ENCODE results near the gene CIC. TPM values are rescaled to one million over a fixed set of nuclear protein-coding genes. Genes with fewer than 3 reads are reported as not detected.

The CIC gene
- polyA plus RNA-seq, 3 donors = 0.62 to 42.2 (median 0.87) TPM

DNA sequence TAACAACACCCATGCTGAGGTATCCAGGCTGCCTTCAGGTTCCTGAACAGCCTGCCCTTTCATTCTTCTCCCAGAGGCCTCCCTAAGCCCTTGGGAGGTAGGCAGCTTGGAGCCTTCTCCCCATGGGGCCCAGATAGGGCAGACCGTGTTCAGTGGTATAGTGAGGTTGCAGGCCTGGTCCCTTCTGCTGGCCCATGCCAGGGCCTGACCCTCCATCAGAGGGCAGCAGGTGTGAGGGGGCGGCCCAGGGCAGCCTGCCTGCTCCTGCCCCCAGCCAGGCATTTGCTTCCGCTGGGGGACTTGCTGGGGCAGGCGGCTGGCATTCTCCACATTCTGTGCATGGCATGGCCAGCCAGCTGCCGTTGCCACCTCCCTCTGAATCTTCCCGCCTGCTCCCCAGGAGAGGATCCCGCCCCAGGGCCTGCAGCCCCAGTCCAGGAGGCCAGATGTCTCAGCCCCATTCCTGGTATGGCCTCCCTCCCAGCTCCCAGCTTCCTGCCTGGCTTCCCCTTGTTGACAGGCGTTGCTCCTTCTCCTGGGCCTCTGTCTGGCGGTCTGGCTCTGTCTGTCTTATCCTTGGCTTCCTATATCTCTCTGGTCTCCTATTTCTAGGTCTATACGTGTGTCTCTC is 8.9 kb downstream of the CIC start:
- intact Hi-C loops (cut with micrococcal nuclease) = no loop called here
- Mint-ChIP-seq H3K27ac (no peak overlapping the region), H3K27me3 (ENCODE audit: low read depth in 3 of 3) (peaks cover 0 to 5% (median 2%) of the 10 kb centered on the region in 3 donors), H3K9me3 (no peaks in the 10 kb centered on the region), H3K4me1 (peaks cover 41% of the 10 kb centered on the region), H3K36me3 (peaks cover 36 to 48% of the 10 kb centered on the region in 2 donors), H3K4me3 (no peak overlapping the region)
- TF ChIP-seq, protein P1, sequence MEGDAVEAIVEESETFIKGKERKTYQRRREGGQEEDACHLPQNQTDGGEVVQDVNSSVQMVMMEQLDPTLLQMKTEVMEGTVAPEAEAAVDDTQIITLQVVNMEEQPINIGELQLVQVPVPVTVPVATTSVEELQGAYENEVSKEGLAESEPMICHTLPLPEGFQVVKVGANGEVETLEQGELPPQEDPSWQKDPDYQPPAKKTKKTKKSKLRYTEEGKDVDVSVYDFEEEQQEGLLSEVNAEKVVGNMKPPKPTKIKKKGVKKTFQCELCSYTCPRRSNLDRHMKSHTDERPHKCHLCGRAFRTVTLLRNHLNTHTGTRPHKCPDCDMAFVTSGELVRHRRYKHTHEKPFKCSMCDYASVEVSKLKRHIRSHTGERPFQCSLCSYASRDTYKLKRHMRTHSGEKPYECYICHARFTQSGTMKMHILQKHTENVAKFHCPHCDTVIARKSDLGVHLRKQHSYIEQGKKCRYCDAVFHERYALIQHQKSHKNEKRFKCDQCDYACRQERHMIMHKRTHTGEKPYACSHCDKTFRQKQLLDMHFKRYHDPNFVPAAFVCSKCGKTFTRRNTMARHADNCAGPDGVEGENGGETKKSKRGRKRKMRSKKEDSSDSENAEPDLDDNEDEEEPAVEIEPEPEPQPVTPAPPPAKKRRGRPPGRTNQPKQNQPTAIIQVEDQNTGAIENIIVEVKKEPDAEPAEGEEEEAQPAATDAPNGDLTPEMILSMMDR (IDR thresholded peaks at IDR 0.05) = no peak
- peaks cover 29 to 47% of the 10 kb centered on the region in 2 donors for H3K36me3 ChIP-seq (replicated peaks in 1 of 2; ENCODE audit: control insufficient read depth in 1 of 2, insufficient read depth in 2 of 2, low read length in 2 of 2)
- peaks cover 72% of the 10 kb centered on the region for H4K20me1 ChIP-seq (ENCODE audit: insufficient read depth, low read length)
- H3K9ac ChIP-seq (ENCODE audit: insufficient read depth, low read length, poor library complexity, severe bottlenecking) = no peak overlapping the region
- no peaks in the 10 kb centered on the region for H3K9me3 ChIP-seq (replicated peaks in 1 of 2; ENCODE audit: control insufficient read depth in 1 of 2, insufficient read depth in 1 of 2, low read length in 2 of 2)
- 60% methylated on average over 9 of the region's 10 CpGs for WGBS (ENCODE audit: insufficient coverage)
- peaks cover 40 to 68% of the 10 kb centered on the region in 2 donors for H3K4me1 ChIP-seq (ENCODE audit: control insufficient read depth in 1 of 2, insufficient read depth in 2 of 2, low read length in 2 of 2)
- peaks cover 82% of the 10 kb centered on the region for H3K79me2 ChIP-seq (ENCODE audit: insufficient read depth, low read length)
- DNase-seq = peak in 1 of 3 donors; percentile 3
- no peak overlapping the region for H3K4me3 ChIP-seq (replicated peaks in 1 of 3; ENCODE audit: low read depth in 2 of 3, low read length in 3 of 3)
- H3K27me3 ChIP-seq (ENCODE audit: control insufficient read depth in 2 of 2, insufficient read depth in 2 of 2, low read length in 2 of 2) = no peaks in the 10 kb centered on the region
- H2AFZ ChIP-seq (ENCODE audit: insufficient read depth, low read depth, low read length, poor library complexity, severe bottlenecking) = no peak overlapping the region
- H3K27ac ChIP-seq (ENCODE audit: low read depth in 1 of 2, low read length in 2 of 2) = no peak overlapping the region
- no peak overlapping the region for H3K4me2 ChIP-seq (replicated peaks; ENCODE audit: extremely low read depth, low read length, poor library complexity, severe bottlenecking)

DNA sequence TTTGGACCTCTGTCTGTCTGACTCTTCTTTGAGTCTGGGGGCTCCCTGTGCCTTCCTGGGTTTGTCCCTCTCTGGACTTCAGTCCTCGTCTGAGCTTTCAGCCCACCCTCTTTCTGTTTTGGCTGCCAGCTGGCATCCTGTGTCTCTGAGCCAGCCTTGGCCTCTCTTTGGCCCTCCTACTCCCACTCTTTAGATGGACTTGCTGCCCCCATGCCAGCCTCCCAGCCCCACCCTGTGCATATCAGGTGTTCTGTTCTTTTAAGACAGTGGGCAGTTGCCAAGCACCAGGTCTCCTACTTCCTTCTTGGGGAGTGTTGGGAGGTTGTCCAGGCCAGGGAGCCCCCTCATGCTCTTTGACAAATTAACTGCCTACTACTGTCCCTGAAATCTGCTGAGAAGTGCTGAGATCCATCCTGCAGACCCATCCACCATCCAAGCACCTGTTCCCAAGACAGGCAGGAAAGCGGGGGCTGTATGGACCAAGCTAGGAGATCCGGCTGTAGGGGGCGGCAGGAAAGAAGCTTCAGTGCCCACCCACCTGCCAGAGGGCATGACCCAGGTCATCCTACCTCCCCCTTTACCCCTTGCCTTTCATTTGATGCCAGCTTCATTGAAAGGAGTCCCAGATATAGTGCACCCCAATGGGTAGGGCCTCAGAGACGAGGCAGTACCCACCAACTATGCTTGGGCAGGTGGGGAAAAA is 9.6 kb downstream of the CIC start:
- TF ChIP-seq, protein P1 (IDR thresholded peaks at IDR 0.05) = no peak
- H3K9me3 ChIP-seq (replicated peaks in 1 of 2; ENCODE audit: control insufficient read depth in 1 of 2, insufficient read depth in 1 of 2, low read length in 2 of 2) = no peaks in the 10 kb centered on the region
- no peak overlapping the region for H3K27ac ChIP-seq (ENCODE audit: low read depth in 1 of 2, low read length in 2 of 2)
- H3K36me3 ChIP-seq (replicated peaks in 1 of 2; ENCODE audit: control insufficient read depth in 1 of 2, insufficient read depth in 2 of 2, low read length in 2 of 2) = peaks cover 22 to 40% of the 10 kb centered on the region in 2 donors
- Mint-ChIP-seq H3K36me3 (peaks cover 30 to 41% of the 10 kb centered on the region in 2 donors), H3K4me3 (peak overlapping the region in 1 of 2 donors; percentile 80), H3K4me1 (peaks cover 41% of the 10 kb centered on the region), H3K27ac (peak overlapping the region in 1 of 7 donors; percentile 38), H3K27me3 (ENCODE audit: low read depth in 3 of 3) (peaks cover 0 to 5% (median 2%) of the 10 kb centered on the region in 3 donors), H3K9me3 (no peaks in the 10 kb centered on the region)
- 50% methylated on average over 1 of the region's 5 CpGs for WGBS (ENCODE audit: insufficient coverage)
- no peaks in the 10 kb centered on the region for H3K27me3 ChIP-seq (ENCODE audit: control insufficient read depth in 2 of 2, insufficient read depth in 2 of 2, low read length in 2 of 2)
- H4K20me1 ChIP-seq (ENCODE audit: insufficient read depth, low read length) = peaks cover 69% of the 10 kb centered on the region
- H3K79me2 ChIP-seq (ENCODE audit: insufficient read depth, low read length) = peaks cover 78% of the 10 kb centered on the region
- peak overlapping the region in 1 of 3 experiments; percentile 86 for H3K4me3 ChIP-seq (replicated peaks in 1 of 3; ENCODE audit: low read depth in 2 of 3, low read length in 3 of 3)
- peak in 1 of 3 donors; percentile 3 for DNase-seq
- peaks cover 45 to 75% of the 10 kb centered on the region in 2 donors for H3K4me1 ChIP-seq (ENCODE audit: control insufficient read depth in 1 of 2, insufficient read depth in 2 of 2, low read length in 2 of 2)
- peak overlapping the region; percentile 79 for H3K4me2 ChIP-seq (replicated peaks; ENCODE audit: extremely low read depth, low read length, poor library complexity, severe bottlenecking)
- intact Hi-C loops (cut with micrococcal nuclease) = no loop called here
- no peak overlapping the region for H2AFZ ChIP-seq (ENCODE audit: insufficient read depth, low read depth, low read length, poor library complexity, severe bottlenecking)
- H3K9ac ChIP-seq (ENCODE audit: insufficient read depth, low read length, poor library complexity, severe bottlenecking) = no peak overlapping the region

Data from CD14-positive monocyte (primary cell).